HCT116 (cell line): ENCODE data around the gene RHBDD1. TPM values are rescaled to one million over a fixed set of nuclear protein-coding genes. Genes with fewer than 3 reads are reported as not detected.

Experiments used
- ATAC-seq: fragments of 200-7000 bp; cut with Tn5 transposase; 2 replicates; pipeline ENCODE4 v1.9.1; 2020; ENCODE audit warnings: mild to moderate bottlenecking, moderate library complexity
- BruUV-seq: library from RNA; stranded (reverse); fragments of 400-500 nt; replicated peaks from 2 replicates; lab custom pipeline; 2021; lab: Mats Ljungman, UMichigan
- CTCF ChIA-PET: fragments of 300-600 bp; sonication (Branson Sonifier 250); formaldehyde crosslinking; loops from one replicate; lab custom pipeline; 2021; ENCODE audit warnings: antibody characterized with exemption; lab: Charles Lee
- POLR2A ChIA-PET: fragments of 300-600, 350-600 bp; sonication (Branson Sonifier 250); formaldehyde crosslinking; loops from one replicate; lab custom pipeline; 2021; ENCODE audit warnings: antibody characterized with exemption; lab: Charles Lee
- RAD21 ChIA-PET, 2 experiments: fragments of 300-600 bp; sonication (Branson Sonifier 250); formaldehyde crosslinking; loops; one replicate each; lab custom pipeline; 2023; ENCODE audit warnings: low total read pairs in 2 of 2; ENCODE audit not compliant: uncharacterized antibody in 2 of 2, unreplicated experiment in 2 of 2, low non-redundant PET in 1 of 2; lab: Charles Lee
- DNase-seq: peaks from one replicate; pipeline ENCODE4 v3.0.0-alpha.2; 2010; ENCODE audit warnings: low read depth, low spot score
- H2AFZ ChIP-seq: fragments of 200-600 bp; shearing (Covaris generic), sonication (generic); 2 replicates; pipeline ENCODE4 v1.6.1; 2017; ENCODE audit warnings: low read depth, mixed run types, mixed read lengths, antibody characterized with exemption, low read length; ENCODE audit not compliant: poor library complexity, severe bottlenecking
- H3K27ac ChIP-seq: 2 replicates; pipeline ENCODE4 v1.5.1; 2012; ENCODE audit warnings: low read depth, low read length
- H3K27me3 ChIP-seq: fragments of 200-600 bp; sonication (generic); 2 replicates; pipeline ENCODE4 v1.6.1; 2016; ENCODE audit warnings: mixed run types, low read length, mixed read lengths; ENCODE audit not compliant: insufficient read depth
- H3K36me3 ChIP-seq, 2 experiments: fragments of 200-500 bp in 1 of 2; fragments of 200-600 bp in 1 of 2; sonication (Bioruptor generic) in 1 of 2; sonication (generic) in 1 of 2; 2 replicates each; pipeline versions ENCODE4 v1.5.1 to v1.6.1; 2014 to 2016; ENCODE audit warnings: low read length in 2 of 2, inconsistent platforms in 1 of 2, mixed read lengths in 1 of 2, mixed run types in 1 of 2; ENCODE audit not compliant: insufficient read depth in 2 of 2, control insufficient read depth in 1 of 2
- H3K4me1 ChIP-seq, 2 experiments: fragments of 200-600 bp in 1 of 2; sonication (generic) in 1 of 2; 2 replicates each; pipeline versions ENCODE4 v1.5.1 to v1.6.1; 2012 to 2017; ENCODE audit warnings: low read length in 2 of 2, inconsistent platforms in 1 of 2, mild to moderate bottlenecking in 1 of 2, mixed read lengths in 1 of 2, mixed run types in 1 of 2, moderate library complexity in 1 of 2; ENCODE audit not compliant: insufficient read depth in 2 of 2, control insufficient read depth in 1 of 2
- H3K4me2 ChIP-seq: fragments of 200-600 bp; sonication (generic); 2 replicates; pipeline ENCODE4 v1.6.1; 2017; ENCODE audit warnings: mixed run types, low read length, mixed read lengths
- H3K4me3 ChIP-seq, 2 experiments: fragments of 200-600 bp in 1 of 2; sonication (generic) in 1 of 2; replicated peaks in 1 of 2; 2 replicates each; pipeline ENCODE4 v1.5.1; 2011 to 2016; ENCODE audit warnings: low read length in 2 of 2, control low read depth in 1 of 2, low read depth in 1 of 2, mild to moderate bottlenecking in 1 of 2, mixed read lengths in 1 of 2, mixed run types in 1 of 2
- H3K79me2 ChIP-seq: fragments of 200-600 bp; sonication (generic); 2 replicates; pipeline ENCODE4 v1.6.1; 2017; ENCODE audit warnings: mild to moderate bottlenecking, mixed run types, low read length, moderate library complexity, mixed read lengths; ENCODE audit not compliant: insufficient read depth
- H3K9ac ChIP-seq: fragments of 200-600 bp; sonication (generic); 2 replicates; pipeline ENCODE4 v1.6.1; 2016; ENCODE audit warnings: low read length, mixed read lengths
- H3K9me2 ChIP-seq: fragments of 200-600 bp; sonication (generic), shearing (Covaris generic); 2 replicates; pipeline ENCODE4 v1.6.1; 2017; ENCODE audit warnings: mixed run types, mild to moderate bottlenecking, moderate library complexity; ENCODE audit not compliant: insufficient read depth
- H3K9me3 ChIP-seq, 2 experiments: fragments of 200-500 bp in 1 of 2; fragments of 200-600 bp in 1 of 2; sonication (Bioruptor generic) in 1 of 2; sonication (generic) in 1 of 2; 2 replicates each; pipeline ENCODE4 v1.6.1; 2014 to 2017; ENCODE audit warnings: low read length in 2 of 2, mixed read lengths in 2 of 2, inconsistent platforms in 1 of 2, low read depth in 1 of 2, mild to moderate bottlenecking in 1 of 2, mixed run types in 1 of 2, moderate library complexity in 1 of 2; ENCODE audit not compliant: control insufficient read depth in 1 of 2, insufficient read depth in 1 of 2
- H4K20me1 ChIP-seq: fragments of 200-600 bp; sonication (generic), shearing (Covaris generic); 2 replicates; pipeline ENCODE4 v1.6.1; 2017; ENCODE audit warnings: mixed run types, mild to moderate bottlenecking, moderate library complexity; ENCODE audit not compliant: insufficient read depth
- ATF3 ChIP-seq: IDR thresholded peaks from 2 replicates; pipeline ENCODE4 v1.6.1; 2012
- CEBPB ChIP-seq: IDR thresholded peaks from 2 replicates; pipeline ENCODE4 v1.6.1; 2012; ENCODE audit warnings: low read depth
- ELF1 ChIP-seq: IDR thresholded peaks from 2 replicates; pipeline ENCODE4 v1.6.1; 2012; ENCODE audit warnings: low read depth, borderline replicate concordance
- EZH2 ChIP-seq: fragments of 200-600 bp; sonication (generic); IDR thresholded peaks from 2 replicates; pipeline ENCODE4 v1.6.1; 2017; ENCODE audit warnings: antibody characterized with exemption, mixed run types
- EZH2phosphoT487 ChIP-seq: fragments of 200-600 bp; IDR thresholded peaks from 2 replicates; pipeline ENCODE4 v1.6.1; 2018; ENCODE audit warnings: antibody characterized with exemption, borderline replicate concordance
- FOSL1 ChIP-seq: IDR thresholded peaks from 2 replicates; pipeline ENCODE4 v1.6.1; 2012; ENCODE audit warnings: low read depth
- JUND ChIP-seq: IDR thresholded peaks from 2 replicates; pipeline ENCODE4 v1.6.1; 2012
- MAX ChIP-seq: IDR thresholded peaks from 2 replicates; pipeline ENCODE4 v1.6.1; 2012
- POLR2A ChIP-seq: IDR thresholded peaks from 2 replicates; pipeline ENCODE4 v1.7.0; 2011; ENCODE audit warnings: borderline replicate concordance; ENCODE audit not compliant: insufficient read depth, insufficient read length; ENCODE audit errors: extremely low read depth
- POLR2AphosphoS5 ChIP-seq: IDR thresholded peaks from 2 replicates; pipeline ENCODE4 v1.6.1; 2011; ENCODE audit warnings: mild to moderate bottlenecking, low read depth, low read length, moderate library complexity
- RAD21 ChIP-seq: IDR thresholded peaks from 2 replicates; pipeline ENCODE4 v1.6.1; 2012; ENCODE audit warnings: low read depth, mild to moderate bottlenecking
- REST ChIP-seq: IDR thresholded peaks from 2 replicates; pipeline ENCODE4 v1.6.1; 2012; ENCODE audit warnings: low read depth
- SIN3A ChIP-seq: IDR thresholded peaks from 2 replicates; pipeline ENCODE4 v1.6.1; 2012; ENCODE audit warnings: low read depth
- SP1 ChIP-seq: IDR thresholded peaks from 2 replicates; pipeline ENCODE4 v1.6.1; 2012; ENCODE audit warnings: low read depth
- SRF ChIP-seq: IDR thresholded peaks from 2 replicates; pipeline ENCODE4 v1.6.1; 2012; ENCODE audit warnings: low read depth
- TCF7L2 ChIP-seq: IDR thresholded peaks from 2 replicates; pipeline ENCODE4 v1.7.0; 2011; ENCODE audit warnings: borderline replicate concordance, inconsistent platforms; ENCODE audit not compliant: insufficient read depth, insufficient read length; ENCODE audit errors: extremely low read depth
- YY1 ChIP-seq: IDR thresholded peaks from 2 replicates; pipeline ENCODE4 v1.6.1; 2011; ENCODE audit warnings: low read length, low read depth, moderate library complexity, mild to moderate bottlenecking; ENCODE audit not compliant: insufficient replicate concordance; ENCODE audit errors: extremely low read depth
- ZBTB33 ChIP-seq: IDR thresholded peaks from 2 replicates; pipeline ENCODE4 v1.6.1; 2011; ENCODE audit warnings: mild to moderate bottlenecking, low read length, moderate library complexity; ENCODE audit not compliant: insufficient replicate concordance; ENCODE audit errors: extremely low read depth
- ZNF274 ChIP-seq: fragments of 200-500 bp; sonication (Bioruptor generic); IDR thresholded peaks from 2 replicates; pipeline ENCODE4 v1.6.1; 2014; ENCODE audit warnings: mild to moderate bottlenecking, low read depth, low read length, inconsistent platforms
- intact Hi-C: fragments of 100-400 bp; cut with micrococcal nuclease; formaldehyde crosslinking; loops from 2 replicates; pipeline ENCODE4 v1.10.0; 2022
- total RNA-seq: library from RNA; stranded (reverse); gene quantifications from one replicate; pipeline ENCODE4 v1.2.1, GENCODE V29; 2021; ENCODE audit not compliant: unreplicated experiment

The RHBDD1 gene
- total RNA-seq, 1 experiment from 2014 or later: 73.8 TPM

- TF ChIP-seq REST (no peak), POLR2A (no peak), SRF (no peak), EZH2 (no peak), YY1 (no peak), SIN3A (no peak), RAD21 (no peak), ATF3 (no peak), JUND (no peak)
Measured at GRCh38 chr2:226877491-226877890, 41.6 kb downstream of the RHBDD1 start (continued).

GRCh38 chr2:226881287-226881686 lies 45.4 kb downstream of the RHBDD1 start:
- ATAC-seq (no peak), DNase-seq (no peak)
- Histone ChIP-seq H4K20me1 (no peaks in the 10 kb centered on the region), H3K4me2 (no peak overlapping the region), H3K9me2 (no peaks in the 10 kb centered on the region), H3K9me3 (no peaks in the 10 kb centered on the region), H3K9ac (no peak overlapping the region), H3K4me1 (peaks cover 0 to 4% of the 10 kb centered on the region in 2 experiments; a peak in 1 of 4 replicates), H3K36me3 (peaks cover 0 to 19% of the 10 kb centered on the region in 2 experiments; a peak in 2 of 4 replicates), H2AFZ (no peak overlapping the region), H3K27ac (no peak overlapping the region), H3K4me3 (no peak overlapping the region), H3K79me2 (no peaks in the 10 kb centered on the region), H3K27me3 (no peaks in the 10 kb centered on the region)
- ChIA-PET RAD21 (no interaction called here), POLR2A (no interaction called here), CTCF (no interaction called here)
- BruUV-seq: no TSS peak
- intact Hi-C loops: no loop called here
- TF ChIP-seq EZH2phosphoT487 (no peak), RAD21 (no peak), MAX (no peak), POLR2A (no peak), ELF1 (no peak), POLR2AphosphoS5 (no peak), YY1 (no peak), TCF7L2 (no peak), SP1 (no peak), ZNF274 (no peak), CEBPB (no peak), ZBTB33 (no peak), FOSL1 (no peak)
